Cardiac fibroblast (primary cell): ENCODE results near the gene CNTFR.

Experiments used
- DNase-seq, 2 donors: peaks; one replicate each; pipeline versions ENCODE4 v3.0.0 to v3.0.0-alpha.2; 2010; ENCODE audit warnings: low read depth in 2 of 2
- H3K4me3 ChIP-seq, 2 donors: replicated peaks in 1 of 2; 1 replicate in 1 of 2; 2 replicates in 1 of 2; pipeline ENCODE4 v1.5.1; 2011; ENCODE audit warnings: low read depth in 2 of 2, low read length in 2 of 2, mild to moderate bottlenecking in 2 of 2, moderate library complexity in 1 of 2
- TF ChIP-seq, protein P1 (sequence below): IDR thresholded peaks from one replicate; pipeline ENCODE4 v1.5.1; 2011; ENCODE audit warnings: low read depth, mild to moderate bottlenecking, low read length, inconsistent platforms

The CNTFR gene

DNA sequence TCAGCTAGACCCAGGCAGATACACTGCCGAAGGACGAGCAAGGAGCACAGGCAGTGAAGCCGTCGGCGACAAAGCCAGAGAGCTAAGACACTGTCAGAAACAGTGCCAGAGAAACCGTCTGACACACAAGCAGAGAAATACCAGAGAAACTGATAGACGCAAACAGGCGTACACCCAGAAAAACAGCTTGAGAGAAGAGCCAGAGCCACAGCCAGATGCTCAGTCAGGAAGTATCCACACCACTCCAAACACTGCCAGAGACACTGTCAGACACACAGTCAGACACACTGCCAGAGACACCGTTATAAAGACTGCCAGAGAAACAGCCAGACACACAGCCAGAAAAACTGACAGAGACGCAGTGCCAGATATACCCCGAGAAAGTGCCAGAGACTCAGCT, 19.1 kb downstream of the CNTFR start:
- peak in 1 of 2 donors; percentile 35 for DNase-seq
- TF ChIP-seq, protein P1, sequence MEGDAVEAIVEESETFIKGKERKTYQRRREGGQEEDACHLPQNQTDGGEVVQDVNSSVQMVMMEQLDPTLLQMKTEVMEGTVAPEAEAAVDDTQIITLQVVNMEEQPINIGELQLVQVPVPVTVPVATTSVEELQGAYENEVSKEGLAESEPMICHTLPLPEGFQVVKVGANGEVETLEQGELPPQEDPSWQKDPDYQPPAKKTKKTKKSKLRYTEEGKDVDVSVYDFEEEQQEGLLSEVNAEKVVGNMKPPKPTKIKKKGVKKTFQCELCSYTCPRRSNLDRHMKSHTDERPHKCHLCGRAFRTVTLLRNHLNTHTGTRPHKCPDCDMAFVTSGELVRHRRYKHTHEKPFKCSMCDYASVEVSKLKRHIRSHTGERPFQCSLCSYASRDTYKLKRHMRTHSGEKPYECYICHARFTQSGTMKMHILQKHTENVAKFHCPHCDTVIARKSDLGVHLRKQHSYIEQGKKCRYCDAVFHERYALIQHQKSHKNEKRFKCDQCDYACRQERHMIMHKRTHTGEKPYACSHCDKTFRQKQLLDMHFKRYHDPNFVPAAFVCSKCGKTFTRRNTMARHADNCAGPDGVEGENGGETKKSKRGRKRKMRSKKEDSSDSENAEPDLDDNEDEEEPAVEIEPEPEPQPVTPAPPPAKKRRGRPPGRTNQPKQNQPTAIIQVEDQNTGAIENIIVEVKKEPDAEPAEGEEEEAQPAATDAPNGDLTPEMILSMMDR: no peak
- no peak overlapping the region for H3K4me3 ChIP-seq

DNA sequence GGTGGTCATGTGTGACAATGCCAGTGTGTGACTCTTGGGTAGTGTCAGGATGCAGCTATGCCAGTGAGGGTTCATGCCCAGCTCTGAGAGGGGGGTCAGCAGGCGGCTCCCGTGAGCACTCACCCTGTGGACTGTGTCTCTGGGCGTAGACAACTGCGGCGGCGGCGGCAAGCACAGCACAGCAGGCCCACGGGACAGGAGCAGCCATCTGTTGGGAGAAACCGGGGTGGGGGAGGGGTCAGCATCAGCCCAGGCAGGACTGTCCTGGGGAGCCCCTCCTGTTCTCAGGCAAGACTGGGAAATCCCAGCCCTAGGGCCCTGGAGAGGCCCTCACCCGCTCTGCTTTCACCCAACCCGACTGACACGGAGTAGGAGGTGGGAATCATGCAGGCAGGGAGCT, 20.8 kb downstream of the CNTFR start:
- TF ChIP-seq, protein P1: no peak
- H3K4me3 ChIP-seq: no peak overlapping the region
- DNase-seq: no peak

- no peak overlapping the region for H3K4me3 ChIP-seq
- DNase-seq: no peak
- TF ChIP-seq, protein P1: no peak
Observed at GRCh38 chr9:34568133-34568532, 21.4 kb downstream of the CNTFR start.

DNA sequence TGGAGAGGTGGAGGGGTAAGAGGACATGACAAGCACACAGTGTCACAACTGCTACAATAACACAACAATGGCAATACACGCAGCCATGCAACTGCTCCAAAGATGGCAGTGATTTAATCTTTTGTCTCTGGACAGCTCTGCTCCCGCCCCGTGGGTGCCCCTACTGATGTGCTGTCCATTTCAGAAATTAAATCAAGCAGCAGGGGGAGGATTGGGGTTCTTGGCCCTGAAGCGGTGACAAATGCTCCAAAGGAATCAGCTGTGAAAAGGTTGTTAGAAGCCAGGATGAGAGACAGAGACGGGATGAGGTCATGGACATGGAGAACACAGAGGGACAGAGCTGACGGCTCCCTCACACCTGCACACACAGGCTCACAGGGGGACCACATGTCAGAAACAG, 22.6 kb downstream of the CNTFR start:
- TF ChIP-seq, protein P1: no peak
- no peak overlapping the region for H3K4me3 ChIP-seq
- DNase-seq: no peak

GRCh38 chr9:34566322-34566721, 23.2 kb downstream of the CNTFR start:
- TF ChIP-seq, protein P1: no peak
- H3K4me3 ChIP-seq: no peak overlapping the region
- no peak for DNase-seq

DNA sequence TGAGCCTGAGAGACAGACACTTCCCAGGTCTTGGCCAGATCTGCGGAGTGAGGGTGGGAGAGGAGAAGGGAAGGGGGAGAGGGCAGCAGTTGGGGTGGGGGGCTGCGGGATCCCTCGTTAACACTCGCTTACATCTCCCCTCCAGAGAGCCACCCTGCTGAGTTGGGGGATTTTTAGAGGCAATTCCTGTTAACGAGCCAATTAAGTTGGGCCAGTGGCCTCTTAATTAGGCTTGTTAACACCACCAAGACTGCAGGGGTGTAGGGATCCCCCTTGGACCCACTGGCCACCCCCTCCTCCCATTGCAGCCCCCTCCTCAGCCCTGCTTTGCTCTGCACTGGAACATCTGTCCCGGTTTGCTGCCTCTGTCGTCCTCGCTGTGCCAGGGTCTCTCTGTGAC, 23.7 kb downstream of the CNTFR start:
- DNase-seq: no peak
- TF ChIP-seq, protein P1: no peak

DNA sequence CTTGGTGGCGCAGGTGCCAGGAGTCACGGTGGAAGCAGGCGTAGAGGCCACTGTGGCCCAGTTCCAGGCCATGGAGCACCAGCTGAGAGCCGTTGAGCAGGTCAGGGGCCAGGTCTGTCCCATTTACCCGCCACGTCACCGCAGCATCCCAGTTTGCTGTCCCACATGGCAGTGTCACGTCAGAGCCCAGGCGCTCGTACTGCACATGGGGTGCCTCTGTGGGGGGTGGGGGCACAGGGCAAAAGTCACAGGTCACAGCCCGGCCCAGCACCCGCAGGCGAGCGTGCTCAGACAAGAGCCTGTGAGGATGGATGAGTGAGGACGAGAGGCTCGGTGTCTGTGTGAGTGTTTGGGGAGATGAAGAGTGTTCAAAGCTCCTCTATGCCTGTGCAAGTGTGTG, 24.9 kb downstream of the CNTFR start:
- H3K4me3 ChIP-seq: no peak overlapping the region
- TF ChIP-seq, protein P1: no peak
- no peak for DNase-seq

More for the DNA sequence above, 23.7 kb downstream of the CNTFR start:
- no peak overlapping the region for H3K4me3 ChIP-seq
